HEK293T (cell line): Measurements from ENCODE around the gene ARID1B.

Experiments
- CTCF ChIA-PET: fragments of 350-600 bp; formaldehyde crosslinking; extraction: SDS; loops from one replicate; lab custom pipeline; 2021; ENCODE audit warnings: antibody characterized with exemption, inconsistent platforms; lab: Yijun Ruan, JAX
- POLR2A ChIA-PET: fragments of 350-600 bp; formaldehyde crosslinking; extraction: SDS; loops from one replicate; lab custom pipeline; 2020; ENCODE audit warnings: antibody characterized with exemption, inconsistent platforms; lab: Yijun Ruan, JAX
- DNase-seq: peaks from one replicate; pipeline ENCODE4 v3.0.0; 2012; ENCODE audit warnings: mixed read lengths; ENCODE audit errors: extremely low spot score
- ARNT ChIP-seq: fragments of 450-650 bp; IDR thresholded peaks from 2 replicates; pipeline ENCODE4 v1.6.1; 2017; ENCODE audit warnings: mild to moderate bottlenecking
- BHLHE40 ChIP-seq: fragments of 450-650 bp; IDR thresholded peaks from 2 replicates; pipeline ENCODE4 v1.6.1; 2016; ENCODE audit warnings: mild to moderate bottlenecking, moderate library complexity, borderline replicate concordance
- CTBP1 ChIP-seq: fragments of 450-650 bp; IDR thresholded peaks from 2 replicates; pipeline ENCODE4 v1.6.1; 2016; ENCODE audit warnings: borderline replicate concordance
- ELF4 ChIP-seq: fragments of 450-650 bp; IDR thresholded peaks from 2 replicates; pipeline ENCODE4 v1.6.1; 2017; ENCODE audit warnings: antibody characterized with exemption
- FOXA1 ChIP-seq: fragments of 450-650 bp; IDR thresholded peaks from 2 replicates; pipeline ENCODE4 v1.6.1; 2016; ENCODE audit warnings: mild to moderate bottlenecking
- FOXK2 ChIP-seq: fragments of 450-650 bp; IDR thresholded peaks from 2 replicates; pipeline ENCODE4 v1.6.1; 2016; ENCODE audit warnings: mild to moderate bottlenecking
- FOXM1 ChIP-seq: fragments of 450-650 bp; IDR thresholded peaks from 2 replicates; pipeline ENCODE4 v1.6.1; 2017; ENCODE audit warnings: mild to moderate bottlenecking, borderline replicate concordance
- HDGF ChIP-seq: fragments of 450-650 bp; IDR thresholded peaks from 2 replicates; pipeline ENCODE4 v1.6.1; 2017; ENCODE audit warnings: antibody characterized with exemption, borderline replicate concordance
- L3MBTL2 ChIP-seq: fragments of 450-650 bp; conservative IDR thresholded peaks from 2 replicates; pipeline ENCODE4 v1.6.1; 2016; ENCODE audit warnings: mild to moderate bottlenecking
- LEF1 ChIP-seq: fragments of 450-650 bp; IDR thresholded peaks from 2 replicates; pipeline ENCODE4 v1.6.1; 2017; ENCODE audit warnings: mild to moderate bottlenecking, borderline replicate concordance
- NFRKB ChIP-seq: fragments of 450-650 bp; IDR thresholded peaks from 2 replicates; pipeline ENCODE4 v1.6.1; 2016; ENCODE audit warnings: mild to moderate bottlenecking, moderate library complexity
- SP1 ChIP-seq: fragments of 450-650 bp; IDR thresholded peaks from 2 replicates; pipeline ENCODE4 v1.6.1; 2017
- SUZ12 ChIP-seq: fragments of 450-650 bp; IDR thresholded peaks from 2 replicates; pipeline ENCODE4 v1.6.1; 2016; ENCODE audit warnings: mild to moderate bottlenecking
- TARDBP ChIP-seq: fragments of 450-650 bp; IDR thresholded peaks from 2 replicates; pipeline ENCODE4 v1.6.1; 2016
- ZNF384 ChIP-seq: fragments of 450-650 bp; IDR thresholded peaks from 2 replicates; pipeline ENCODE4 v1.6.1; 2016
- TF ChIP-seq, protein P1 (sequence below): fragments of 450-650 bp; IDR thresholded peaks from 2 replicates; pipeline ENCODE4 v1.6.1; 2016

Gene ARID1B

DNA sequence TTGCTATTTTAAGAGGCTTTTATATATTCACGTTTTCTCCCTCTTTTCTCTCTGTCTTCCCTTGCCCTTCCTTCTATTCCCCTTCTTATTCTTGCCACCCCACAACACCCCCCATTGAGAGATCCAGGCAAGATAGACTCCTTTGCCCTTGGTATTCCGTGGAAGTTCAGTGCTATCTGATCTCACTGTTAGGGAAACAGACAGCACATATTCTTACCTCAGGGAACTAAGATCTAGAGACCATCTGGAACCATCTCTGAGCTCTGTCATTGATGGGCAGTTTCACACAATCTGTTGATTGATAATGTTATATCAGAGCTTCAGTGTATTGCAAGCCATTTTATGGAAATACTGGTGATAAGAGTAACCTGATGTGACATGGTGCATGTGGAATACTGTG lies 228.8 kb downstream of the ARID1B start:
- no peak for DNase-seq
- ChIA-PET POLR2A (no interaction called here), CTCF (interaction anchor here (0.7 to 1.0 kb wide), 2 partner anchors 63 to 895 kb away, joined by 3 read pairs; no protein-coding TSS in a partner anchor)
- TF ChIP-seq CTBP1 (no peak), ZNF384 (no peak), ARNT (no peak), ELF4 (no peak), LEF1 (no peak), TARDBP (no peak), FOXA1 (no peak), SP1 (no peak), NFRKB (no peak), BHLHE40 (no peak), SUZ12 (no peak), HDGF (no peak)

GRCh38 chr6:157008568-157008967 lies 231.4 kb downstream of the ARID1B start:
- POLR2A ChIA-PET: interaction anchor here (1.4 kb wide), 1 partner anchor 12 kb away, joined by 3 read pairs; no protein-coding TSS in a partner anchor
- no peak for DNase-seq
- CTCF ChIA-PET: no interaction called here
- TF ChIP-seq LEF1 (no peak), SP1 (no peak), ELF4 (no peak), FOXM1 (no peak), NFRKB (no peak), FOXA1 (no peak)

- CTCF ChIA-PET: no interaction called here
- DNase-seq: no peak
- POLR2A ChIA-PET: no interaction called here
- TF ChIP-seq LEF1: no peak
- no peak for TF ChIP-seq ARNT
- no peak for TF ChIP-seq L3MBTL2
- no peak for TF ChIP-seq FOXK2
- TF ChIP-seq TARDBP: no peak
- no peak for TF ChIP-seq BHLHE40
- TF ChIP-seq FOXM1: no peak
- TF ChIP-seq, protein P1, sequence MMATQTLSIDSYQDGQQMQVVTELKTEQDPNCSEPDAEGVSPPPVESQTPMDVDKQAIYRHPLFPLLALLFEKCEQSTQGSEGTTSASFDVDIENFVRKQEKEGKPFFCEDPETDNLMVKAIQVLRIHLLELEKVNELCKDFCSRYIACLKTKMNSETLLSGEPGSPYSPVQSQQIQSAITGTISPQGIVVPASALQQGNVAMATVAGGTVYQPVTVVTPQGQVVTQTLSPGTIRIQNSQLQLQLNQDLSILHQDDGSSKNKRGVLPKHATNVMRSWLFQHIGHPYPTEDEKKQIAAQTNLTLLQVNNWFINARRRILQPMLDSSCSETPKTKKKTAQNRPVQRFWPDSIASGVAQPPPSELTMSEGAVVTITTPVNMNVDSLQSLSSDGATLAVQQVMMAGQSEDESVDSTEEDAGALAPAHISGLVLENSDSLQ: no peak
Measured at GRCh38 chr6:157012355-157012754, 235.2 kb downstream of the ARID1B start.

DNA sequence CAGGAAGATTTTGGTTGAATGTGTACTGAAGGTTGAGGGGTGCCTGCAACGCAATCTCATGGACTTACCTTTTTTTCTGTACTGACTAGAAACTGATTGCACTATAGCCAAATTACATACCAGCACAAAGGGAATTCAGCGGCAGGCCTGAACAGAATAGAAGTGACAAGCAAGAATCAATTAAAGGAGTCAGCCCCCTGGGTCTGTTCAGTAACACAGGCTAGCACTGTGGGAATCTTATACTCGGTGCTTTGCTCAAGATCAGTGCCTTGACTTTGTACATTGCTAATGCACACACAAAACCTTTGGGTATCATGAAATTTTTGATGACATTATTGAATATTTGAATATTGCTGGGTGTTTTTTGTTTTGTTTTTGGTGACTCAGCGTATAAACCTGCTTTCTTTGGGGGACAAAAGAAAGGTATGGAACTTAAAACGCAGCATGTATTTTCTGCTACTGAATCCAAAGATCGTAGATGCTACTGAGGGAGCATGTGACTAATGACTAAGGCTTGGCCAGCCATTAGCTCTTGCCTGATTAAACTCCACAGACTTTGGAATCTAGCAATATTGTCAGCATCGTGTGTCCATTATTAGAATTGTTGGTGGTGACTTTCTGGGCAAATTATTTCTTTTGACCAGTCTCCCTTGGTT lies 236.6 kb downstream of the ARID1B start:
- no peak for TF ChIP-seq CTBP1
- POLR2A ChIA-PET: no interaction called here
- no peak for DNase-seq
- CTCF ChIA-PET: no interaction called here

DNA sequence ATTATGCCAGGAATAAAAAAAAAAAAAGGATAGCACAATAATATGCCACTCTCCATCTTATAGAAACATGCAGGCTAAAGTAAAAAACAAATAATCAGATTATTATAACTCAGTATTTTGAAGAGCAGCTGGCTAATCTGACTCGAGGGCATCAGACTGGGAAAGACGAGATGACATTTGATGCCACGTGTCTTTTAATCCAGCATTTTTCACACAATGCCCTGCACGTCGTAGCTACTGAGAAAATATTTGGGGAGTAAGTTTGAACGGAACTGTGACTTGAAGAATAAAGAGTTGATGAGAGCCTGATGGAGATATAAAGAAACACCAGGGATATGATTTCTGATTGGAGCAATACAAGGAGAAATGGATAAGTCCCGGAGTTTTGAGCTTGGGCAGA lies 237.7 kb downstream of the ARID1B start:
- ChIA-PET CTCF (no interaction called here), POLR2A (no interaction called here)
- no peak for TF ChIP-seq TARDBP
- TF ChIP-seq FOXM1: no peak
- no peak for TF ChIP-seq L3MBTL2
- TF ChIP-seq FOXK2: no peak
- TF ChIP-seq HDGF: no peak
- TF ChIP-seq BHLHE40: no peak
- TF ChIP-seq ELF4: no peak
- TF ChIP-seq NFRKB: no peak
- no peak for TF ChIP-seq SUZ12
- TF ChIP-seq SP1: no peak
- TF ChIP-seq, protein P1: no peak
- TF ChIP-seq ARNT: no peak
- no peak for DNase-seq

DNA sequence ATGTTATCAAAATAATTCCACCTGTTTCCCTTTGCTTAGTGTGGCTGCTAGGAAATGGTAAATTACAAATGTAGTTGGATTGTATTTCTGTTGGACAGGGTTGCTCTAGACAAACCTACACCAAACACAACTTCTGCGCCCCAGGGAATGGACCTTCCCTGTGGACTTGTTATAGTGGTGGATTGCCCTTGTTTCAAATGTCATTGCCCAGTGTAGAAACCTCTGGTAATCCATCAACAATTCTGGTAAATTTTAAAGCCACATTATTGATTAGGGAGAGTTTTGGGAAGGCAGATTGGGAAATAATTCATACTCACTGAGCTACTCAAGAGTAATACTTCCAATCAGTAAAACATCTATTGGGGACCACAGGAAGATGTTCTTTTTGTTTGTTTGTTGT lies 239.8 kb downstream of the ARID1B start:
- ChIA-PET CTCF (no interaction called here), POLR2A (no interaction called here)
- no peak for TF ChIP-seq ZNF384
- no peak for TF ChIP-seq NFRKB
- TF ChIP-seq SP1: no peak
- no peak for TF ChIP-seq FOXK2
- TF ChIP-seq SUZ12: no peak
- TF ChIP-seq FOXM1: no peak
- TF ChIP-seq L3MBTL2: no peak
- TF ChIP-seq, protein P1: no peak
- TF ChIP-seq CTBP1: no peak
- no peak for TF ChIP-seq ARNT
- no peak for TF ChIP-seq LEF1
- TF ChIP-seq FOXA1: no peak
- TF ChIP-seq TARDBP: no peak
- no peak for TF ChIP-seq ELF4
- no peak for TF ChIP-seq BHLHE40
- no peak for TF ChIP-seq HDGF
- no peak for DNase-seq
